Thoracic aorta (tissue), 2 donors: ENCODE results near the gene CRB3. TPM values are rescaled to one million over a fixed set of nuclear protein-coding genes. Genes with fewer than 3 reads are reported as not detected.

ENCODE experiments used
- ATAC-seq: fragments of 150-250 bp; one replicate; pipeline ENCODE4 v1.8.0; 2017; ENCODE audit warnings: low read depth; ENCODE audit not compliant: insufficient number of reproducible peaks, low FRiP score
- DNase-seq: peaks from one replicate; pipeline ENCODE4 v3.0.0-alpha.2; 2020; ENCODE audit warnings: low spot score
- H3K27ac ChIP-seq, 2 donors: fragments of 200-600 bp; sonication (generic); 1 replicate in 1 of 2; 2 replicates in 1 of 2; pipeline ENCODE4 v1.5.1; 2016; ENCODE audit warnings: mild to moderate bottlenecking in 2 of 2, moderate library complexity in 2 of 2
- H3K27me3 ChIP-seq: fragments of 200-600 bp; sonication (generic); replicated peaks from 2 replicates; pipeline ENCODE4 v1.6.0; 2016; ENCODE audit warnings: mild to moderate bottlenecking; ENCODE audit not compliant: insufficient read depth
- H3K36me3 ChIP-seq: fragments of 200-600 bp; sonication (generic); one replicate; pipeline ENCODE4 v1.5.1; 2016
- H3K4me1 ChIP-seq, 2 donors: fragments of 200-600 bp; sonication (generic); 1 replicate in 1 of 2; 2 replicates in 1 of 2; pipeline versions ENCODE4 v1.5.1 to v1.6.0; 2016; ENCODE audit warnings: low read depth in 2 of 2, mild to moderate bottlenecking in 1 of 2; ENCODE audit not compliant: control insufficient read depth in 1 of 2
- H3K4me3 ChIP-seq: fragments of 200-600 bp; sonication (generic); 2 replicates; pipeline ENCODE4 v1.5.1; 2016; ENCODE audit warnings: mild to moderate bottlenecking
- H3K9me3 ChIP-seq: fragments of 200-600 bp; sonication (generic); 2 replicates; pipeline ENCODE4 v1.5.1; 2016
- total RNA-seq, 2 donors: library from RNA; depleted of rRNA; stranded (reverse); fragments of >200 nt; gene quantifications; one replicate each; pipeline versions ENCODE4 v1.1.0 to v1.2.3, GENCODE V29; 2016
- TF ChIP-seq, protein P1 (sequence below): fragments of 200-600 bp; sonication (generic); IDR thresholded peaks from one replicate; pipeline ENCODE4 v1.5.1; 2019; ENCODE audit warnings: antibody characterized with exemption

Gene CRB3
- total RNA-seq, 2 donors from 2014 or later = 0.54 to 2.1 TPM

DNA sequence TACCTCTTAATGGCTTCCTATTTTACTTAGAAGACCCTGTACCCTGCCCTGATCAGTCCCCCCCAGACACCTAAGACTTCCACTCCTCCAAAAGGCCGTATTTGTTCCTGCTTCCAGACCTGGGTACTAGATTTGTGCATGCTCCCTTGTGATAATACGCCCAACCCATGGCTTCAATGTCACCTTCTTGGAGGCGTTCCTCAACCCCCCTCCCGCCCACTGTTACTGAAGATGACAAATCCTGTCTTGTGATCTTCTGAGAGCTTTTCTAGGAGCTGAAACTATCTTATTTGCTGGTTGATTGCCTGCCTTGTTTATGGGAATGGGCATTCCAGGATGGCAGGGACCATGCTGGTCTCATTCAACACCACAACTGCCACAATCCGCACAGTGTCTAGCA lies 13.9 kb upstream of the CRB3 start:
- TF ChIP-seq, protein P1, sequence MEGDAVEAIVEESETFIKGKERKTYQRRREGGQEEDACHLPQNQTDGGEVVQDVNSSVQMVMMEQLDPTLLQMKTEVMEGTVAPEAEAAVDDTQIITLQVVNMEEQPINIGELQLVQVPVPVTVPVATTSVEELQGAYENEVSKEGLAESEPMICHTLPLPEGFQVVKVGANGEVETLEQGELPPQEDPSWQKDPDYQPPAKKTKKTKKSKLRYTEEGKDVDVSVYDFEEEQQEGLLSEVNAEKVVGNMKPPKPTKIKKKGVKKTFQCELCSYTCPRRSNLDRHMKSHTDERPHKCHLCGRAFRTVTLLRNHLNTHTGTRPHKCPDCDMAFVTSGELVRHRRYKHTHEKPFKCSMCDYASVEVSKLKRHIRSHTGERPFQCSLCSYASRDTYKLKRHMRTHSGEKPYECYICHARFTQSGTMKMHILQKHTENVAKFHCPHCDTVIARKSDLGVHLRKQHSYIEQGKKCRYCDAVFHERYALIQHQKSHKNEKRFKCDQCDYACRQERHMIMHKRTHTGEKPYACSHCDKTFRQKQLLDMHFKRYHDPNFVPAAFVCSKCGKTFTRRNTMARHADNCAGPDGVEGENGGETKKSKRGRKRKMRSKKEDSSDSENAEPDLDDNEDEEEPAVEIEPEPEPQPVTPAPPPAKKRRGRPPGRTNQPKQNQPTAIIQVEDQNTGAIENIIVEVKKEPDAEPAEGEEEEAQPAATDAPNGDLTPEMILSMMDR = no peak
- Histone ChIP-seq H3K36me3 (peaks cover 36% of the 10 kb centered on the region), H3K4me3 (no peak overlapping the region), H3K4me1 (no peaks in the 10 kb centered on the region), H3K27me3 (no peaks in the 10 kb centered on the region), H3K9me3 (peaks cover 3% of the 10 kb centered on the region), H3K27ac (no peak overlapping the region)
- ATAC-seq (no peak), DNase-seq (no peak)

DNA sequence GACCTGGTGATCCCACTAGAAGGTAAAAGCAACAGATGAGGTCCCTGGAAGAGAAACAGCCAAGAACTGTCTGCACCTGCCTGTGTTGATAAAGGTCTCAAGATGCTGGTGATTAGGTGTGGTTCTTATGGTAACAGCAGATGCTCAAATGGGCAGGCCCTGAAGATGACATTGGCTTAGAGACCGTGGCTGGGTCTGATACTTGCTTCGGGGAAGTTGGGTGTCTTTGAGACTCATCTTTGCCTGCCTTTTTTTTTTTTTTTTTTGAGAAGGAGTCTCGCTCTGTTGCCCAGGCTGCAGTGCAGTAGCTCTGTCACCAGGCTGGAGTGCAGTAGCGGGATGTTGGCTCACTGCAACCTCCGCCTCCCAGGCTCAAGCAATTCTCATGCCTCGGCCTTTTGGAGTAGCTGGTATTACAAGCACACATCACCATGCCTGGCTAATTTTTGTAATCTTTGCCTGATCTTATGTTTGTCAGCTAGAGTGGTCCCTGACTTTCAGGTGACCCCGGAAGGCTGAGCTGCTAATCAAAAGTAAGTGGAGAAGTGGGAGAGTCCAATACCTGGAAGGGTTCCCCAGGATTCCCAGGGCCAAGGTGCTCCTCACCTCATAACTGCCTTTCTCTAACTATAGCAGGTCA lies 12.4 kb upstream of the CRB3 start:
- Histone ChIP-seq H3K4me1 (no peaks in the 10 kb centered on the region), H3K27me3 (no peaks in the 10 kb centered on the region), H3K27ac (no peak overlapping the region), H3K4me3 (no peak overlapping the region), H3K36me3 (peaks cover 32% of the 10 kb centered on the region), H3K9me3 (peaks cover 3% of the 10 kb centered on the region)
- no peak for ATAC-seq
- no peak for DNase-seq
- TF ChIP-seq, protein P1 = no peak

DNA sequence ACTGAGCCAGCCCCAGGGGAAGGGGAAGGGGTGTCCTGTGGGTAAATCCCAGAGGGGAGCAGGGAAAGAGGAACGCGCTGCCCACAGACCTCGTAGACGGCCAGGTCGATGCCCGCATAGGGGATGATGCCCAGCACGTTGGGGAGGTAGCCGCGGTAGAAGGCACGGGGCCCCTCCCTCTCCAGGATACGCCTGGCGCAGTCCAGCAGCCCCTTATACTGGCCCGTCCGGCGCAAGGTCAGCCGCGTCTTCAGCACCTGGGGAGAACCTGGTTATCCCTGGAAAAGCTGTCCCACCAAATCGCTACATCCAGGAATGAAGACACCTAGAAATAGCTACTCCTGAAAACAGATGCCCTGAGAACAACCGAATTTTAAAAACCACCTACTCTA lies 11.9 kb upstream of the CRB3 start:
- H3K4me3 ChIP-seq = no peak overlapping the region
- TF ChIP-seq, protein P1 = no peak
- H3K27me3 ChIP-seq = no peaks in the 10 kb centered on the region
- H3K27ac ChIP-seq = no peak overlapping the region
- H3K4me1 ChIP-seq = no peaks in the 10 kb centered on the region
- peaks cover 27% of the 10 kb centered on the region for H3K36me3 ChIP-seq
- DNase-seq (no peak), ATAC-seq (no peak)
- peaks cover 3% of the 10 kb centered on the region for H3K9me3 ChIP-seq

DNA sequence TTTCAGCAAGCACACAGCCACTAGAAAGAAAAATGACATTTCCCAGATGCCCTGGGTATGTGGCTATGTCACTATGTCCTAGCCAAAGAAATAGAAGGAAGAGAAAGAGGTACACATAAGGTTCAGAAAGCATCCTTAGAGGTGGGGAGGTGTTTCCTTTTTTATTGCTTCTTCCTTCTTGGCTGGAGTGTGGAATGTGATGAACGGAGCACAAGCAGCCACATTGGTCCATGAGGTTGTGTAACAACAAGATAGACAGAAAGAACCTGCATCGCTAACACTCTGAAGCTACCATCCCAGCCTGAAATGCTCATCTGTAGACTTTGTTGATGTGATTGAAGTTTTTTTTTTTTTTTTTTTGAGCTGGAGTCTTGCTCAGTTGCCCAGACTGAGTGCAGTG lies 11.2 kb upstream of the CRB3 start:
- ATAC-seq (no peak), DNase-seq (no peak)
- no peak overlapping the region for H3K4me3 ChIP-seq
- TF ChIP-seq, protein P1 = no peak
- H3K27ac ChIP-seq = no peak overlapping the region
- H3K4me1 ChIP-seq = peaks cover 0 to 2% of the 10 kb centered on the region in 2 donors
- H3K36me3 ChIP-seq = peaks cover 27% of the 10 kb centered on the region
- H3K27me3 ChIP-seq = no peaks in the 10 kb centered on the region
- H3K9me3 ChIP-seq = peaks cover 3% of the 10 kb centered on the region

GRCh38 chr19:6453951-6454565 lies 10.0 kb upstream of the CRB3 start:
- Histone ChIP-seq H3K36me3 (peaks cover 27% of the 10 kb centered on the region), H3K27ac (no peak overlapping the region), H3K27me3 (no peaks in the 10 kb centered on the region), H3K4me1 (peaks cover 0 to 14% of the 10 kb centered on the region in 2 donors), H3K4me3 (no peak overlapping the region), H3K9me3 (peaks cover 3% of the 10 kb centered on the region)
- DNase-seq (no peak), ATAC-seq (no peak)
- TF ChIP-seq, protein P1 = no peak
